Measurements from ENCODE around the gene L1CAM.
A peak's percentile ranks its signal among the peaks of the same experiment; 100 is the strongest.

L1CAM gene

DNA sequence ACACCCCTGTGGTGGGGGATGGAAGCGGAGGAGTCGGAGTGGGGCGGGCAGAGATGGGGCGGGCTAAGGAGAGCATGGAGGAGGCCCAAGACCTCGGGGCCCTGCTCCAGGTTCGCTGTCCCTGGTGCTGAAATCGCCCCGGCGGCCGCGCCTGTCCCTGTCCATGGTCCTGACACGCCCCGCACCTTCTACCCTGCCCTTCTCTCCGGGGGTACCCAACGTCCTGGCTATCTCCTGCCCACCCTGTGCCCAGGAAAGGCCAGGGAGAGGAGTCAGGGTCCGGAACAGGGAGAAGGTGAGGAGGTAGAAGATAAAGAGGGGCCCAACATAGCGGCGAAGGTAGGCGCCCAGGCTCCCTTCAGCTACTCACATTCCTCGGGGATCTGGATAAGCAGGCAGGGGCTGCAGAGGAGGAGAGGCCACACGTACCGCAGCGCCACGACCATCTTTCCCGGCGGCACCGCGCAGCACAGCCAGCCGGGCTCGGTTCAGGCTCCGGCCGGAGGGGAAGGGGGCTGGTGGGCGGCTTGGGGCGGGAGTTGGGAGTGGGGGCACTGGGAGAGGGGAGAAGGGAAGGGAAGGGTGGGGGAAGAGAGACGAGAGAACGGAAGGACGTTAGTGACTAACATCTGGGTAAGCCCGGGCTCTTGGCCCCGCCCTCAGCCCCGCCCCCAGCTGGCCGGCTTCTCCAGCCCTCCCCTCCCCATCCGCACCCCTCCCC lies 10.4 kb downstream of the L1CAM start:
- DNase-seq = peak; percentile 35

- no peak for DNase-seq
Observed at GRCh38 chrX:153874366-153875125, 11.4 kb downstream of the L1CAM start.

DNA sequence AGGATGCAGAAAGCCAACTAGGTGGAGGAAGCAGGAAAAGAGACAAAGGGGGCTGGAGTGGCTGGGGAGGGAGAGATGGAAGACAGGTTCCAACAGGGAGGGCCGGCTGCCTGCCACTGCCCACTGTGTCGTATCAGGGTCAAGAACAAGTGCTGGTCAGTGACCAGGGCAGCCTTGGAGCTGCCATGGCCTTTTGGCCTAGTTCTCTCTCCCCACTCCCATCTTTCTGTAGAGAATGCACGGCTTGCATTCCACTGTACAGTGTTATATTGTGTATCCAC lies 11.9 kb downstream of the L1CAM start:
- no peak for DNase-seq

DNA sequence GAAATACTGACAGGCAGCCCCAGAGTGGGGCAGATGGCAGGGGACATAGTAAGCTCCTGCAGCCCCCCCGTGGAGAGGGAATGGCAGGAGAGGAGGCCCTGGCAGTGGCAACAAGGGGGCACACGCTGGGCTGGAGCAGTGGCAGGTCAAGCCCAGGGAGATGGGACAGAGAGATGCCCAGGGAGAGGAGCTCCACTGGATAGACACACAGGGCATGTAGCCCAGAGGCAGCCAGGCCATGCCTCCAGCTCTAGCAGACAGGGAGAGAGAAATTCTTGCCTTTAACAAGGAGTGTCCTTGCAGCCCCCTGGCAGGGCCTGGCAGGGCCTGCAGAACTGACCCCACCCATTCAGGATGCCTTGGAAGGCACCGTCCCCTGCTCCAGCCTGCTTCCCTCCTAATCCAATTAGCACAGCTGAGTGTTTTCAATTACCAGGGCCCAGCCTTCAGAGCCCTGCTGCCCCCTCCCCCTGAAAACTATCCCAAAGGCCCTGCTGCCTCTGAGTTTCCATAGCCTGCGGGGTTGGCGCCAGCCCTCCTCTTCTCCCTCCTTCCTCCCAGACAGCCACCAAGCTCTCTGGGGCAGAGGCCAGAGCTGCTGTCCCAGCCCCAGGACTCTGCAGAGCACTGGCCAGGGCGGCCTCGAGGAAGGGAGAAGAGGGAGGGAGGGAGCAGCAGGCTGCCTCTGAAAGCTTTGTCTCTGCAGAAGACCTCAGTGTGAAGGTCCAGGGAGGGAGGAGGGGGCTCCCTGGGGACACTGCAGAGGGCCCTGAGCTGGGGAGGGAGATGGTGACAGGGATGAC lies 12.5 kb downstream of the L1CAM start:
- DNase-seq = no peak

DNA sequence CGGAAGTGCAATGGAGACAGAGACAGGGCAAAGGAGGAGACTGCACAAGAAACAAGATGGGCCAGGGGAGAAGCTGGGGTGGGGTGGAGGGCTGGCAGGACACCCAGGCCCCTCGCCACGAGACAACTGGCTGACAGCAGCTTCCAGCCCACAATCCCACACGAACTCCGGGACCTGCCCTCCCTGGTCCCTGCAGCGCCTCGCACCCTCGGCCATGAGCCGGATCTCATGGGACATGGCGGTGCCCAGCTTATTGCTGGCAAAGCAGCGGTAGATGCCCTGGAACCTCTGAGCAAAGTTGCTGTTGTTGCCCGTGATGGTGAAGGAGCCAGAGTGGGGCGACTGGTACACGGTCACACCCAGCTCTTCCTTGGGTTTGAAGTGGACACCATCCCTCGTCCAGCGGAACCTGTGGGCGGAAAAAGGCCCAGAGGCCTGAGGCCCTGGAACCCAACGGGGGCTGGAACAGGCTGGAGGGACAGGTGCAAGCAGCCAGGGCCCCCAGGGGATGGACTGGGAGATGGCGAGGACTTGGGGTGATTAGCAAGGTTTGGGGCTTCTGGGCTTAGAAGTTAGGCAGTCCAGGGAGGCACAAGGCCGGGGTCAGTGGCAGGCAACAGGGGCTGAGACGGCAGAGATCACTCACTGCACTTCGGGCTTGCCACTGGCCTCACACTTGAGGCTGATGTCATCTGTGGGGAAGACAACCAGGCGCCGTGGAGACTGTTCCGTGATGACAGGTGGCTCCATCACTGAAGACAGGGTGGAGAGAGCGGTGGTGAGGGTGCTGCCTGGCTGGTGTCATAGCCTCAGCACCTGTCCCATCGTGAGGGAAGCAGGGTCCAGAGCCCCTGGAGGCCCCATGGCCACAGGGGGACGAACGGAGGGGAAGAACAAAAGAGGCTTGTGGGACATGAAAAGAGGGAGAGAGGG lies 13.8 kb downstream of the L1CAM start:
- no peak for DNase-seq

GRCh38 chrX:153871451-153871850 lies 14.5 kb downstream of the L1CAM start:
- DNase-seq = no peak

GRCh38 chrX:153870791-153871360 lies 15.1 kb downstream of the L1CAM start:
- DNase-seq = no peak

DNA sequence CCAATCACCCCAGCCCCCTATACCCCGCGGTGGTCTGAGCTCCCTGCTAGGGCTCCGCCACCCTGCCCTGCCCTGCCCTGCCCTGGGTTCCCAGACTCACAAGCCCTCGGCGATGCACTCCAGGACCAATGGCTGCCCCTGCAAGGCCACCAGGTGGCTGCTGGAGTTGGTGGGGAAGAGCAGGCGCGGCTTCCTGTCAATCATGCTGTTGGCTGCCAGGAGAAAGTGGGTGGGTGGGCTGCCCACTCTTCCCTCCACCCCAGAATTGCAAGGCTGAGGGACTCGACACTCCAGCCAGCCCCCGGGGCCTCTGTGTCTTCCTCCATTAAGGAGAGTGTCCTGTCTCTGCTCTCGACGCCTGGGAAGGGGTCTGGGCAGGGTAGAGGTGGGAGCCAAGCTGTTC lies 15.7 kb downstream of the L1CAM start:
- DNase-seq = no peak

DNA sequence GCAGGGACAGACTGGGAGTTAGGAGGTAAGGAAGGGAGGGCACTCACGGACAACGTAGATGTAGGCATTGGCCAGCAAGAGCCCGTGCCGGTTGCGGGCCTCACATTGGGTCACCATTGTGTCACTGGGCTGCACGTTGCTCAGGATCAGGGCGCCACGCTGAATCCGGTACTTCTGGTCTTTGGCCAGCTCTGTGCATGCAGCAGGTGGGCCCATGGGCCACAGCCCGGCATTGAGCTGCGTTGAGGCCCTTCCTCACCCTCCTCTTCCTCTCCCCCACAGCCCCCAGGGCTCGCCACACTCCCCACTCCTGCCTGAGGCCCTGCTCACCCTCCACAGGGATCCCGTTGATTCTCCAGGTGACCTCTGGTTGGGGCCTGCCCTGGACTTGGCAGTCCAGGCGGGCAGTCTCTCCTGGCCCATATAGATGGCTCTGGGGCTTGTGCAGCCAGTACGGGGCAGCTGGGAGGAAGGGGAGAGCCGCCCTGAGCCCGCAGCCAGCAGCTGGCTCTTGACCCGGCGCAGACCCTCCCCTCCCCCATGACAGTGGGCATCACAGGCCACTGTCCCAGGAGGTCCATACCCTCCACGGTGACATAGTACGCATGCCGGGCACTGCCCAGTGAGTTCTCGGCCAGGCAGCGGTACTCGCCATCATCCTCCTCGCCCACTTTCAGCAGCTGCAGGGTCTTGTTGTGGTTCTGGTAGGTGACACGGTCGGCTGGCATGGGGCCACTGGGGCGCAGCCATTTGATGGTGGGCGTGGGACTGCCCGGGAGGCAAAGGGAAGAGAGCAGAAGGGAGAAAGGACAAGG lies 16.3 kb downstream of the L1CAM start:
- DNase-seq = no peak

DNA sequence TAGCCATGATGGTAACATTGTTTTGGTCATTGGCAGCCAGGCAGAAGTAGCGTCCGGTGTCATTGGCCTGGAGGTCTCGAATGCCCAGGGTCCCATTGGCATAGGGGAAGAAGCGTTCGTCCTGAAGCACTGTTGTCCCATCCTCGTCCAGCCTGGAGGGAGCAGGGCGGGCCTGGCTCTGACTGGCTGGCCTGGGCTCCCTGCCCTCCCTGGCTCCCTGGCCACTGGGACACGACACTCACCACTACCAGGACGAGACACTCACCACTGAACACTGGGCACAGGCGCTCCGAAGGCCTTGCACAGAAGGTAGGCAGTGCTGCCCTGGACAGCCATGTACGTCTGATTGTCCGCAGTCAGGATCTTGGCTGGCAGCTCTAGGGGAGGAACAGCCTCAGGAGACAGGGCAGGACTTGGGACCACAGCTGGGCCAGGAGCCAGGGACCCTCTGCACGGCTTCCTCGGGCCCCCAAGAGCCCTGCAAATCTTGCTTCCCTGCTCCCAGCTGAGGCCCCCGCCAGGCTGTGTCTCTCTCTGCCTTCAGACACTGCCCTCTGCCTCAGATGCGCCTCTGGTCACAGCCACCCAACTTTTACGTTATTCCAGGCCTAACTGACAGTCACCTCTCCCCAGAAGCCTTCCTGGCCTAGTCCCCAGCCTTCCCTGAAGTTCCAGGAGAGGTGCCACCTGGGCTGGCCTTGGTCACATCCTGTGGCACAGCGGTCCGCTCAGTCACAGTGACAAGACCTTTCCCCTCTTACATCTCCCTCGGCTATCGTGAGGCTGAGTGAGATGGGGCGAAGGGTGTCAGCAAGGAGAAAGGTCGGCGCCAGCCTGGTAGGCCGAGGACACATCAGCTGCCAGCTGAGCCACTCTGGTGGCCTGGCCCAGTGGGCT lies 17.1 kb downstream of the L1CAM start:
- no peak for DNase-seq

GRCh38 chrX:153867671-153868070 lies 18.3 kb downstream of the L1CAM start:
- DNase-seq = no peak

- DNase-seq = no peak
Observed at GRCh38 chrX:153867139-153867538, 18.8 kb downstream of the L1CAM start.

DNA sequence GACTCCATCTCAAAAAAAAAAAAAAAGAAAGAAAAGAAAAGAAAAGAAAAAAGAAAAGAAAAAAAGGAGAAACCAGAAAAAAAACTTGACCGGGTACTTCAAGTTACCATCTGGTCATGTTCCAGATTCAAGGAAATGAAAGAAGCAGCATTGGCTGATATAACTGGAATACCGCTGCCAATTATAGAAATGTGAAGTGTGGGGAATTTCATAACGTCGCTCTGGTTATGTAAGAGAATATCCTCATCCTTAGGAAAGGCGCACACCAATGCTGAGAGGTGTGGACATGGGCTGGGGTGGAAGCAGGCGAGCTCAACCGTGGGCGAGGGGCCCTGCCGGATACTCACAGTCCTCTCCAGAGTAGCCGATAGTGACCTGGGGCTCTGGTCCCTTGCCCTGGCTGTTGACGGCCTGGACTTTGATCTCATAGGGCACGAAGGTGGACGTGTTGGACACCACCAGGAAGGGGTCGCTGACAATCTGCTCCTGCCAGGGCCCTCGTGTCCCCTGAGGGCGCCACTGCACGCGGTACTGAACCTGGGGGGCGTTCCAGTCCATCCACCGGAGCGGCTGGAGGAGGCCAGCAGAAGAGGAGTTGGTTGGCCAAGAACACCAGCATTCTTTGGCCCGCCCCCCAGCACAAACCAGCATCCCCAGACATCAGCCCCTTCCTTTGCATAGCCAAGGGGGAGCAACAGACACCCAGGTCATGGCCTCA lies 19.5 kb downstream of the L1CAM start:
- DNase-seq = no peak

DNA sequence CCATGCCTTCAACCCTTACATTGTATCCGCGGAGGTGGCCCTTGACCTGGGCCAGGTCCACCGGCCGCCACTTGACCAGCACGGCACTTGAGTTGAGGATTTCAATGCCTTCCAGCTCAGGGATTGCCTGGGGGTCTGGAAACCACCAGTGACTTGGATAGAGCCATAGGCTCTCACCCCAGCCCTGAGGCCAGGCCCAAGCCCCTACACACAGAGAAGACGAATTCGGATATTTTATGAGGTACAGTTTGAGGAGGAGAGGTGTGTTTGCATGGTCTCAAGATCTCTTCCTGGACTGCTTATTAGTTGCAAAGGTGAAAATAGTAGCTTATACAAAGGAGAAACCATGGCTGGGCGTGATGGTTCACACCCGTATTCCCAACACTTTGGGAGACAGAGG lies 20.3 kb downstream of the L1CAM start:
- DNase-seq = no peak

DNA sequence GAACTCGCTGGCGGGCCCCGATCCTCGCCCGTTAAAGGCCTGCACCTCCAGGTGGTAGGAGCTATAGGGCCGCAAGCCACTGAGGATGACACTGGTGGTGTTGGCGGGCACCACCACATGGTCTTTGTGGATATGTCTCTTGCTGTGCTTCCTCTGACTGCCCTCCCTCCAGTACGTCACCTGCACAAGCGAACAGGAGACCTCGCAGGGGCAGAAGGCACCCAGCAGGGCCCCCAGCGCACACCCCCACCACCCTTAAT lies 20.7 kb downstream of the L1CAM start:
- no peak for DNase-seq

GRCh38 chrX:153864561-153865320 lies 21.2 kb downstream of the L1CAM start:
- DNase-seq = no peak

GRCh38 chrX:153864101-153864500 lies 21.9 kb downstream of the L1CAM start:
- no peak for DNase-seq

- no peak for DNase-seq
Observed at GRCh38 chrX:153863251-153863991, 22.6 kb downstream of the L1CAM start.

Data from suppressor macrophage treated with lipopolysaccharide for 4 hours (primary cell).